CD4-positive, alpha-beta T cell treated with Interleukin-6 at 100 ng/mL for 8 hours (primary cell): ENCODE data around the gene F11R.
A peak's percentile ranks its signal among the peaks of the same experiment; 100 is the strongest.
"Not testable (repeated sequence)": the region's sequence is repeated elsewhere in the genome, so short reads cannot be mapped to it uniquely, and the experiment has no call there.

Experiments
- DNase-seq: peaks from one replicate; pipeline ENCODE4 v3.0.0-alpha.2; 2020; ENCODE audit warnings: mixed read lengths, low spot score

Gene F11R

DNA sequence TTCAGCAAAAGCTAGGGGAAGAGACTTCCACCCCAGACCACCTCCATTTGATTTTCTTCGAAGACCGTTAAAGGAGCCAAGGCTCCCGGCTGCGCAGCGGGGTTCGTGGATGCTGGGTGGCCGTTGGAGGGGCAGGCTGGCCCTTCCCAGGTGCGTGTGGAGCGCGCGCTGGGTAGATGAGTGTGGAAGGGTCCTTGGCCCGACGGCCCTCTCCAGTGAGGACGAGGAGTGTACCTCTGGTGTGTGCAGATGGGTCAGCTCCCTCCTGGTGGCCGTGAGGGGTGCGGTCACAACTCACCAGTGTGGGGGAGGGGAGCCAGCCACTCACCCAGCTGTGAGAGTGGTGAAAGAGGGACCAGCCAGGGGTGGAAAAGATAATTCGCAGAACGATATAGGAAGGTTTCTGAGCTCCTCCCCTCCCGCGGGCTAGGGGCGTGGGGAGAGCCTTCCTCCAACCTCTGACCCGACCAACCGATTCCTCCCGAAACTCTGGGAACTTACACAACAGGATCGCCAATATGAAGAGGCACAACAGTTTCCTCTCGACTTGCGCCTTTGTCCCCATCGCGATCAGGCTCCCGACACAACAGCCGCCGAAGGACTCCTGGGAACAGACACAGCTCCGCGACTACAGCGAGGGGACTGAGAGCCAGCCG, at the start of gene F11R:
TSS of gene F11R (minus strand) at position 644 of the 656 bp plus-strand sequence. CDS start at position 565, 79 bp downstream.
- DNase-seq: no peak

DNA sequence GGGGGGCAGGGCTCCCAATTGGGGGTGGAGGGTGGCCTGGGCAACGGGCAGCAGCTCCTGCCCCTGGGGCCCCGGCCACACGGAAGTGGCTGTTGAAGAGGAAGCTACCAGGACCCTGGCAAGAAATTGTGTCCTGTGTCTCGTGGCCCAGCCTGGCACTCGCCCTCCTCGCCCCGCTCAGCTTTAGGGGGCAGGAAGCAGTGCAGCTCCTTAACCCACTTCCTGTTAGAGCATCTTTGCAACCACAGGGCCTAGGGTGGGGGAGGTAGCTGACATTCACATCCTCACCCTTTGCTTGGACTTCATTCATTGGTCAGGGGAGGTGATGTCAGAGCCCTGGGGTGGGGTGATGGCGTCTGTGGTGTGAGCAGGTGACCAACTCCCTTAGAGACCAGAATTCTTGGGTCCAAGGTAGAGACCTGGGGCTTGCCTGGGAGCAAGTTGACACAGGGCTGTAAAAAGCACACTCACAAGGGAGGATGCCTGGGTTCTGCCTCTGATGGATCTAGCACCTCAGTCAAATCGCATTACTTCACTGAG, 48.8 kb upstream of the F11R start, which contains the start of gene ARHGAP30:
TSS of gene ARHGAP30 (minus strand) at position 161 of the 540 bp plus-strand sequence. CDS start 267 bp downstream, outside the sequence.
- peak; percentile 93 for DNase-seq

DNA sequence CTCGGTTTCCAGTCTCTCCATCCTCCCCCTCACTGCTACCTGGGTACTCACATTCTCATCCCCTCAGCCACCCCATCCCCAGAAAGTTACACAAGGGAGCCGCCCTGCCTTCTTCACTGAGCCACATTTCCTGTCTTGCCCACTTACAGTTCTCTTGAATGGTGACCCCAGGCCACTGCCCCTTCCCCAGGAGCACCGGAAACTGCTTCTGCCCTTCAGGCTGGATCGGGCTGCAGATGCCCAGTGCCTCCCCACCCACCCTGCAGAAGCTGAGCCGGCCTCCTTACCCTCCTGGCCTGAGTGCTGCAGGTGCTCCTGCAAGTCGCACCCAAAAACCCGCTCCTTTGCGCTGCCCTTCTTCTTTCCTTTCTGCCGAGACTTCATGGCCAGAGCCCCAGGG, 48.3 kb upstream of the F11R start:
- no peak for DNase-seq

DNA sequence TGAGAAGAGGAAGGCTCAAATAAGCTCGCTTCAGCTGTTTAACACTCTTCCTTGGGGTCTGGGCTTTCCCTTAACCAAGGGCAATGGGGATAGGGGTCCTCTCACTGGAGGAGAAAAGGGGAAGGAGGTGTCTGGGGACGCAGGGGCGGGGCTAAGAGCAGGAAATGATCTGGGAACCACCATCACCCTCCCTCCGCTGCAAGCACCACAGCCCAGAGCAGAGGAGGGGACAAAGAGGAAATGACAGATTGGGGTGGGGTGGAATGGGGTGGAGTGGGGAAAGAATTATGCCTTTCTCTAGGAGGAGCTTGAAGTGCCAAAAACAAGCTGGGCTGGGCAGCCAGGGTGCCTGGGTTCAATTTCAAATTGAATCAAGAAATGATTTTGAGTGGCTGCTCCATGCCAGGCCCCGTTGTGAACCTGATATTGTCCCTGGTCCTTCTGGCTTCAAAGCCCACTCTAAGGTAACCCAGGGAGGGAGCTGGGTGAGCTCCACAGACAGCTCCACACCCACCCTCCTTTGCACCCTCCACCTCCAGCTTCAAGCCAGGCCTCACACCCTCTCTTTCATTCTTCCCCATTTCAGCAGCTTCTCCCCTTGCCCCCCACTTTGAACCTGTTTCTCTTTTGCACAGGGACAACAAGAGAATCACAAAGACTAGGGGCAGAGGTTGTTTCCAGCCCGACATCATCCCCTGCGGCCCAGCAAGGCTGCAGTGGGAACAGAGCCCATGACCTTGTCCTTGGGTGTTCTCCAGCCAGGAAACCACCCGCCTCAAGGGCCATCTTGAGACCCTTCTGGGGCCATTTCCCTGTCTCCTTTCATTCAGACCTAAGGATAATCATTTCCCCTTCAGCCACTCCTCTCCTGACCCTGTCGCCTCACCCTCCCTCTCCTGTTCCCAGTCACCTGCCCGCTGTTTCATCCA, 47.6 kb upstream of the F11R start:
- peak; percentile 87 for DNase-seq

DNA sequence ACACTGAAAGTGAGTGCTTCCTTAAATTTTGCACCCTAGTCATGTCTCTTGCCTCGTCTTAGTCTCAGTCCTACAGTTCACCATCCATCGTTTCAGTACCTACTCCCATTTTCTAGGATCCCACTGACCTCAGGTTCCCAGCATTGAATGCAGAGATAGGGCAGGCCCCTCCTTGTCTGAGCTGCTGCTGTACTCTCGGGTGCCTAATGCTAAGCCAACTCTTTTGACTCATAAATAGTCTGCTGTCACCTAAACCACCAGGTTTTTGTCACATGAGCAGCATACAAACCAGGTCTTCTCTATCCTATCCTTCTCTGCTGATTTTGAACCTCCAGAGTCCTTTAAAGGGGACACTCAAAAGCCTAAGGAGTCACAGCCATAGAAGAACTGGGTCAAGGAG, 45.7 kb upstream of the F11R start:
- peak; percentile 18 for DNase-seq

DNA sequence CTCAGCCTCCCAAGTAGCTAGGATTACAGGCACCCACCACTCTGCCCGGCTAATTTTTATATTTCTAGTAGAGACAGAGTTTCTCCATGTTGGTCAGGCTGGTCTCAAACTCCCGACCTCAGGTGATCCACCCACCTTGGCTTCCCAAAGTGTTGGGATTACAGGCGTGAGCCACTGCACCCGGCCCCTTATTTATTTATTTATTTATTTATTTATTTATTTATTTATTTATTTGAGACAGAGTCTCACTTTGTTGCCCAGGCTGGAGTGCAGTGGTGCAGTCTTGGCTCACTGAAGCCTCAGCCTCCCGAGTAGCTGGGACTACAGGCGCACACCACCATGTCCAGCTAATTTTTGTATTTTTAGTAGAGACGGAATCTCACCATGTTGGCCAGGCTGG, 44.7 kb upstream of the F11R start:
- not testable (repeated sequence) for DNase-seq

DNA sequence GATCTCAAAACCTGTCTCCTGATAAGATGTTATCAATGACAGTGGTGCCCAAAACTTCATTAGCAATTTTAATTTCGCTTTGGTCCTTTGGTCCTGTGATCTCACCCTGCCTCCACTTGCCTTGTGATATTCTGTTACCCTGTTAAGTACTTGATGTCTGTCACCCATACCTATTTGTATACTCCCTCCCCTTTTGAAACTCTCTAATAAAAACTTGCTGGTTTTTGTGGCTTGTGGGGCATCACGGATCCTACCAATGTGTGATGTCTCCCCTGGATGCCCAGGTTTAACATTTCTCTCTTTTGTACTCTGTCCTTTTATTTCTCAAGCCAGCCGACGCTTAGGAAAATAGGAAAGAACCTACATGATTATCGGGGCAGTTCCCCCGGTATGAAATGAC, 43.0 kb upstream of the F11R start:
- DNase-seq: not testable (repeated sequence)

DNA sequence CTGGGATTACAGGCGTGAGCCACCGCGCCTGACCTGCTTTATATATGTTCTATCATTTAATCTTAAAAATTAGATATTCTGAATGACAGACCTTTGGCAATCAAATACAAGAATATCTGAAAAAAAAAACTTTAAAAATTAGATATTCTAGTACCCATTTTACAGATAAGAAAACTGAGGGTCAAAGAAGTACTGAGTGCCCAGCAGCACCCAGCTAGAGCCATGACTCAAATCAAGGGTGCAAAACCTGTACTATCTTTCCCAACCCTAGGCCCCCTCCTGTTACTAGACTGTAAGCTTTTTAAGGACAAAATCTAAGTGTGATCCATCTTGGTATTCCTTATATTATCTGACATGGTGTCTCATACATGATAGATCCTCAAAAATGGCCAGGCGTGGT, 40.5 kb upstream of the F11R start:
- DNase-seq: no peak

DNA sequence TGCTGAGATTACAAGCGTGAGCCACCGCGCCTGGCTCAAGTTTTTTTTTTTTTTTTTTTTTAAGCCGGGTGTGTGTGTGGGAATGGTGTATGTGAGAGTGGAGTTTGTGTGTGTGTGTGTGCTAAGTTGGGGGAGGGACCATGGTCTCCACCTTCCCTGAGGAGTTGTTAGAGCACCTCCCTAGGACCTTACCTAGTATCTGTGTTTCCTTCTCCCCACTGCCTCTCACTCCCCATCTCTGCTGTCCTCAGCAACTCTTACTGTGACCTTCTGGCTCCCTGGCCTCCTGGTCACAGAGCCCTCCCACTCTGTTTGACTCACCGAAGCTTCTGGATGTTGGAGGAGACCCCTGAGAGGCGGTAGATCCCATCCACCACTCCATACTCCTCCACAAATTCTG, 38.3 kb upstream of the F11R start:
- DNase-seq: no peak

DNA sequence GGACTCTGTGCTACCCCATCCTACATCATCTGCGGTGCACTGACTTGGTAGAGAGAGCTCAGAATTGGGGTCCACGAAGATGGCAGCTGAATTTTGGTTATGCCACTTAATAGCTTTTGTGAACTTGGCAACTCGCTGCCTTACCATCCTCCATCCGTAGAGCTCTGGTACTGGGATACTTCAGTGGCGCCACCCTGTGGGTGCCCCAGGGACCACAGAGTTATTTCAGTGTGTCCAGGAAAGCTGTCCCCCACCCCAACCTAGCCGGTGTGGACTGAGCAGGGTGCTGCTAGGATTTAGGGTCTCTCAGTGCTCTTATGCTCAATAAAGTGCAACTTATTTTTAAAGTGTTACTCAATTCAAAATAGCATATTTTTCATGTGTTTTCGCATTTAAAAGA, 33.9 kb upstream of the F11R start:
- DNase-seq: no peak

DNA sequence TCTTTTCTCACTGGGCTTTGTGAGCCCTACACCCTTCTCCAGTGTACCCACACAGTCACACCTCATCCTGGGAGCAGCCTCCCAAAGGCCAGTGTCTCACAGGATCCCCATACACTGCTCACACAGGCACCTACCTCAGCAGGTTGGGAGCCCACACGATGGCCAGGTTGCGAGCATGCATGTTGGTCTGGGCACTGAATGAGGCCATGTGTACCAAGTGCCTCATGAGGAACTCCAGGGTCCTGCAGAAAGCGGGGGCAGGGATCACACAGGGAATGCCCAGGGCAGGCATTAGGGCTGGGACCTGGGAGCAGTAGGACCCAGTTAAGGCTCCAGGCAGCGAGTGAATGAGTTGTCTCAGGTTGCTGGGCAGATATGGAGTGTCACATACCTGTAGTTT, 33.3 kb upstream of the F11R start:
- no peak for DNase-seq

DNA sequence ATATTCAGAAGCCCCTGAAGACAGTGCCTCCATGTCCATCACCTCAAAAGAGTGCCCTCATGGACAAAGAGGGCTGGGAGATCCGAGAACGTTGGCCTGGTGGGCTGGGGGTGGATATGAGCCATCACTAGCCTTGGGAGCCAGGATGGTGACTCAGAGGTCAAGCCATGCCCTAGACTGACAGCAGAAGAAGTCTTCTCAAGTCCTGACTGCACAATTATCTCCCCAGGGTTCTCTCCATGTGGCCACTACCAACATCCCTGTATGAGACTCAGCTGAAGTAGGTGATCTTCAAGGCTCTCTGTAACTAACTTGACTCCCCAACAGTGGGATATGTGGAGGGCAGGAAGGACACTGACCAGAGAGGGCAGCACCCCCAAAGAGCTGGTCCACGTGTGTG, 31.9 kb upstream of the F11R start:
- DNase-seq: no peak

DNA sequence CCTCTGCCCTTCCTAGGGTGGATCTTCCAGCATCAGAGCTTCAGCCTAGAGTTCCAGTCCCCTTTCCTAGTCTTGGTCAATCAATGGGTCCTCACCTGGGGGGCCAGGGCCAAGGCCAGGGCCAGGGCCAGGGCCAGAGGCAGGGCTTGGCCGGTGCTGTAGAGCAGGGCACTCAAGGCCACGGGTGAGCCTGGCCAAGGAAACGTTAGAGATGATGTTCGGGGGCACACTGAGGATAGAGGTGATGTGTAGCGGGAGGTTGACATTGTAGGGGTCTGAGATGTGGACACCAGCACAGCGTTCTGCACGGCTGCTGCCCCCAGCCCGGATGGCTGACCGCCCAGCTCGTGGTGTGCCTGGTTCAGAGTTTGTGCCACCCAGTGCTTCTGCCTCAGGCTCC, 30.3 kb upstream of the F11R start:
- no peak for DNase-seq

DNA sequence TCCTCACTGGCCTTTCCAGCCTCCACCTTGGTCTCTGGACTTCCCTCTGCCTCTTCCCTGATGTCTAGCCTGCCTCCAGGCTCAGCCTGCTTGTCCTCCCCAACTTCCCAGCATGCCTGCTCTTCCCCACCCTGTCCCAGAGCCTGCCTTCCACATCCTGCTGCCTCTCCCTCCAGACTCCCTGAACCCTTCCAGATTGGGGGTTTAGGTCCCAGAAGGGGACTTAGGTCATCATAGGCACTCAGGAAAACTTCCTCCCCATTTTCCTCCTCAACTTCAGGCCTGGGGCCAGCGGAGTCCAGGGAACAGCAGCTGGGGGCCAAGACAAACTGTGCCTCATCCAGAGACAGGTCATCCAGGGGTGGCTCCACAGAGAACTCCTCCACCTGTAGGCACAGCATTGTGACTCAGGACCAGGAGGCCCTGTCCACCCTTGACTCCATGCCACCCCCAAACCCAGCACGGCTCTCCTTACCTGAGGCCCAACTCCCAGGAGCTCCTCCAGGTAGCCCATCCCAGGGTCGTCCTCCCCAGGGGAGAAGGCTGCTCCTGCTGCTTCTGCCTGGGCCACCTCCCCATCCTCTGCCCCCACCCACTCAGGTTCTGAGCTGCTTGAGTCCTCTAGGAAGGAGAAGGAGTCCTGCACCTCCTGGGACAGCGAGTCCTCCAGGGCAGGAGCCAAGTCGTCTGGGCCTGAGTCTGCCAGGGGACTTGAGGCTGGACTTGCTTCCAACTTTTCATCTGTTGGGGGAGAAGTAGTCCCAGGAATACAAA, 28.2 kb upstream of the F11R start:
- DNase-seq: no peak

DNA sequence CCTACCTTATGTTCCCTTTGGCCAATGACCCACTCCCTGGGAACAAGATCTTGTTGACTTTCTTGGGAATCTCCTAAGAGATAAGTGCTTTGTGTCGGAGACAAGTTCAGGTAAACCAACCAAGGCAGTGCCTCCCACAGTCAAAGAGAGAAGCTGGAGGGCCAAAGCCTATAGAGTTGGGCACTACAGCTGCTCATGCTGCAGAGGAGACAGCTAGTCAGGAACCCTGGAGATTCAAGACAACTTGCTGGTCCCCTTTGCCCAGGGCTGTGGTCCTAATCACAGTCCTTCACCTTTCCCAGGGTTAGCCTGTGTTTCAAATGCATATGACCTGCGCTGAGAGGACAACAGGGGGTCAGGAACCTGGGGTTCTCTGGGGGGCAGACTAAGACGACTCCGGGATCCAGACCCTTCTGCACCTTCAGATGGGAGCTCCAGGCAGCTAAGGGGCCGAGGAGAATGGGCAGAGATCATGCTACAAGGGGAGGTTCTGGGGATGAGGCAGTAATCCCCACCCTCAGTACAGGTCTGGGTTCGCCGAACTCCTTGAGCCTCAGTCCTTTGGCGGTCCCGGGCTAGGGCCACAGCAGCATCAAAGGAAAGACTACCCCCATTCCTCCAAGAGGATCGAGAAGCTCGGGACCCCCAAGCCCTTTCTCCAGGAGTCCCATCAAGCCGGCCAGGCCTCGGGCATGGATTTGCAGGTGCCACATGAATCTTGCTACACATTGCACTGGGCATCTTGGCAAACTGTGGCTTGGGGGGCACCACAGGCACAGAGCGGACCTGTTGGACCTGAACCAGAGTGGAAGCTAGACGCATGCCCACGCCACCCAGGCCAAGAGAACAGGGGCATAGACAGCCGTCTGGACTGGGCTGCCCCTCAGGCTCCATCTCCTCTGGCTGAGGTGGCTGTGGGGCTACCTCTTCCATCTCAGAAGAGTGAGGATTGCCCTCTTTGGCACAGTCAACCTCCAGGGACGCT, 26.8 kb upstream of the F11R start:
- DNase-seq: no peak

DNA sequence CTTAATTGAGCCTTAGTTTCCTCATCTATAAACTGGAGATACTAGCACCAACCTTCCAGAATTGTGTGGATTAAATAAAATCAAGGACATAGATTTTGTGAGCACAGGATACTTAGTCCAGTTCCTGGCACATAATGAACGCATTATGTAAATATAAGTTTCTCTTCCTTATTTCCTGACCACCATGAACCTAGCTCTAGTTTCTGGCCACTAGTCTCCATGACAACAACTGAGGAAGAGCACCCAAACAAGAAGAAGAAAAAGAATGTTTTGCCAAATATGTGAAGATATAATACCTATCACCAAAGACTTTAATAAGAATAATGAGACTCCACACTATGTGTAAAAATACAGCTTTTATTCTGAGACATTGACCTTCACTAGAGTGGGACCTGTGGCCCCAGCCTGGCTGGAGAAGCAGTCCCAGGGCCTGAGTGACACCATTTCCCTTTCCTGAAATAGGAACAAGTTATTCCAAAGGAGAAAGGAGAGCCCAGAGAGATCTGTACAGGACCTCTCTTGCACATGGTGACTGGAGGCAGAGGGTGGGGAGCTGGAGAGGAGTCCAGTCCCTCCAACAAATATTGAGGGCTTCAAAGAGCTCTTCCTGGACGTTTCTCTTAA, 25.8 kb upstream of the F11R start:
- no peak for DNase-seq

DNA sequence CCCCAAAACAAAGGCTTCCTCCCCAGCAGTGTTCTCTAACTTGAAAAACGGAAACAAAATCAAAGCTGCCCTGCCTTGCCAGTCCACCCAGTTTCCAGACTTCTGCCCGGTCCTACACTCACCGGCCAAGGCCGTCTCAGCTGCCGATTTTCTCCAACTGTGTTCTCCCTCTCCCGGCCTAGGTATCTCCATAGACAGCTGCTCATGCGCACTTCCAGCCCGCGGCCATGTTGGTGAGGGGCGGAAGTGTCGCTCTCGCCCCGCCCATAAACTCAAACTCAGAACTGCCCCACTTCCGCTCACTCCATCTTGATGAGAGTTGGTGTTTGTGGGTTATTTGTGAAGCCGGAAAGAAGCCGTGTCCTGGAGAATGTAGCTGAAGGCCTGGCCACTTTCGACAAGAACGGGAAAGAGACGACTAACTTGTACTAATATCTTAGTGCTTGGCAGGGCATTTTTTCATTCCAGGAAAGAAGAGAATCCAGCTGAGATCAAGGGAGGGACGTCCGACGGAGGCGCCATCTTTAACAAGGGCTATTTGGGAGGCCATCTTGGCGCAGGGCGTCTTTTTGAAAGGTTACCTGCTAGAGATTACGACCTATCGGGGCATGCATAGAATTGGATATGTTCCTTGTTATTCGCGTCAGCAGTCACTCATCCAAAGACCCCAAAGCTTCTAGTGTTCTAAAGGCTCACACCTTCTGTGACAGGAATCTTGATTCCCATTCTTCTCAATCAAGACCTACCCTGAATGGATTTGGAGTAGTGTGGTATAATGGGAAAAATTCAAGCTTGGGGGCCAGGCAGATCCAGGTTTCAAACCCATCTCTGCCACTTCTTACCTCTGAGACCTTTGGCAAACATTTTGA, 25.0 kb upstream of the F11R start, which contains the start of gene USF1:
TSS of gene USF1 (minus strand) at position 242 of the 869 bp plus-strand sequence. CDS start 2,702 bp downstream, outside the sequence.
- DNase-seq: peak; percentile 92

DNA sequence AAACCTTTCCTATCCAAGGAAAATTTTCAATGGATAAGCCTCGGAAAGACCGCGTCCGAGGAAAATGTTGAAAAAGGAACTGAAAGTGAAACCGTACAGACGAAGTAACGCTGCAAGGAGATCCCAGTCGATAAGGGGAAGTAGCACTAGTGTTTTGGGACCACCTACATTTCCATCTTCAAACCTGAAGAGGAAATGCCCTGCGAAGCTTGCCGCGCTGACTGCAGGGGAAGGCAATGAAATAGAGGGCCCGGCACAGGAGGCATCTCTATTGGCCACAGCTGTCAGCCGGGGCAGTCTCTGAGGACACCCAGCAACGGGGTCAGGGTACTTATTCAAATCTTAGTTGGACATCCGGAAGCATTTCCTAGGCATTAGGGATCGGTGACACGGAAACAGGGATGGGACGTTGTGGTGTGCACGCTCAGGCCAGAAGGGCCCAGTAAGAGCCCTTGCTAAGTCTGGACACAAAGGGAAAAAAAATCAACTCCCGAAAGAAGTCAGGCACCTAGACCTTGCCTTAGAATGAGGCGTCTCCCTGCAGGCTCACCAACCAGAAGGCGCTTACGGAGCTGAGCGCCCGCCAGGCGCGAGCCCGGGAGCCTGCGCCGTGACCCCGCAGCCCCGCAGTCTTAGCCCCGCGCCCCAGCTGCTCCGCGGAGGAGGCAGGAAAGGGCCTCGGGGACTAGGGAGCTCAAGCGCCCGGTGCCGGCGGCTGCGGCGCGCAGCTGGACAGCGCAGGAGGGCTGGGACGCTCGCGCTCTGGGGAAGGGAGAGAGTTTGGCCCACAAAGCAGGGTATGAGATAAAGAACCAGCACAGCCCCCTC, 24.2 kb upstream of the F11R start:
- DNase-seq: peak; percentile 54
